Measurements from ENCODE around the gene CTAG1A.
"Not testable (repeated sequence)": the region's sequence is repeated elsewhere in the genome, so short reads cannot be mapped to it uniquely, and the experiment has no call there.

The CTAG1A gene

GRCh38 chrX:154584585-154585183 is at the start of gene CTAG1A:
TSS of gene CTAG1A (plus strand) at chrX:154585133. CDS start at chrX:154585207, 74 bp downstream.
- not testable (repeated sequence) for DNase-seq

GRCh38 chrX:154535892-154536291 is 49.0 kb upstream of the CTAG1A start:
- DNase-seq = no peak

- no peak for DNase-seq
Observed at GRCh38 chrX:154539077-154539476, 45.9 kb upstream of the CTAG1A start.

- not testable (repeated sequence) for DNase-seq
Observed at GRCh38 chrX:154540365-154540764, 44.6 kb upstream of the CTAG1A start.

- no peak for DNase-seq
Observed at GRCh38 chrX:154540897-154541535, 43.9 kb upstream of the CTAG1A start.

- DNase-seq = no peak
Observed at GRCh38 chrX:154541589-154541895, 43.4 kb upstream of the CTAG1A start.

- peak; percentile 71 for DNase-seq
Observed at GRCh38 chrX:154541896-154542722, 42.8 kb upstream of the CTAG1A start.

- DNase-seq = no peak
Observed at GRCh38 chrX:154542723-154543424, 42.1 kb upstream of the CTAG1A start.

- DNase-seq = no peak
Observed at GRCh38 chrX:154545673-154546274, 39.2 kb upstream of the CTAG1A start.

- DNase-seq = peak; percentile 54
Observed at GRCh38 chrX:154546354-154547244, 38.3 kb upstream of the CTAG1A start, which contains the start of gene G6PD. TSS of gene G6PD (minus strand) at chrX:154546846. CDS start at chrX:154546155, 691 bp downstream.

- peak; percentile 86 for DNase-seq
Observed at GRCh38 chrX:154547245-154548027, 37.5 kb upstream of the CTAG1A start, which contains the start of gene IKBKG. TSS of gene IKBKG (plus strand) at chrX:154547620. CDS start at chrX:154552003, 4,383 bp downstream.

GRCh38 chrX:154548028-154548316 is 37.0 kb upstream of the CTAG1A start:
- no peak for DNase-seq

- no peak for DNase-seq
Observed at GRCh38 chrX:154549766-154550165, 35.2 kb upstream of the CTAG1A start.

- not testable (repeated sequence) for DNase-seq
Observed at GRCh38 chrX:154552112-154552806, 32.7 kb upstream of the CTAG1A start.

GRCh38 chrX:154558060-154558690 is 26.8 kb upstream of the CTAG1A start:
- DNase-seq = not testable (repeated sequence)

GRCh38 chrX:154558896-154559295 is 26.0 kb upstream of the CTAG1A start:
- DNase-seq = not testable (repeated sequence)

- DNase-seq = not testable (repeated sequence)
Observed at GRCh38 chrX:154560326-154560725, 24.6 kb upstream of the CTAG1A start.

- DNase-seq = not testable (repeated sequence)
Observed at GRCh38 chrX:154562295-154562694, 22.6 kb upstream of the CTAG1A start.

- not testable (repeated sequence) for DNase-seq
Observed at GRCh38 chrX:154570361-154570760, 14.6 kb upstream of the CTAG1A start.

- not testable (repeated sequence) for DNase-seq
Observed at GRCh38 chrX:154573061-154573460, 11.9 kb upstream of the CTAG1A start.

Data from T1000 (cell line).